ENCODE measurements around the gene PLK3.
"Not testable (repeated sequence)": the region's sequence is repeated elsewhere in the genome, so short reads cannot be mapped to it uniquely, and the experiment has no call there.

The PLK3 gene

DNA sequence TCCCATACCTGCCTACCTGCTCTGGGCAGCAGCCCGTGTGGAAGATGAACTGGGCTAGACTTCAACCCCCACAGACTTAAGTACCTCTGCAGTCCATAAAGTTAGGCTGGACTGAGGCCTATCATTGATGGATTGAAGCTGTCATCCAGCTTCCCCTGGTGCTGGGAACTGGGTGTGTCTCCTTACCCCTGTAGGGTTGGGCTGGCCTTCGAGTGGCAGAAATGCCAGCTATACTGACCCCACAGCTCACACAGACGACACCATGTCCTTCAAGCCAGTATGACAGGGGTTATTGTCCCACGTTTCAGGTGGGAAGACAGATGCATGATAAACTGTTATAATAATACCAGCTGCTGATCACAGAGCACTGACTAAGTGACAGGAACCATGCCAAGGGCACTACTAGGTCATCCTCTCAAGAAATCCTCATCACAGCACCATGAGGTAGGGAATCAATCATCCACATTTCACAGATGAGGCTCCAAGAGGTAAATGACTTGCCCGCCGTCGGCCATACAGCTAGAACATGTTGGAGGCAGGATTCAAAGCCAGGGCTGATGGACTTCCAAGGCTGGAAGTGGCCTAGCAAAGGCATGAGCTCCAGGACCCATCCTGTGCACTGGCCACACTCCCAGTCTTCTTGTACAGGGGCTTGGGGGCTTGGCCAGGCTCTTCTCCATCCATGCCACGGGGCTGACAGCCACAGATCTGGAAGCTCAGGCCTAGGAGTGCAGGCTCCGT, 11.9 kb upstream of the PLK3 start, which contains the start of gene BEST4:
Gene BEST4 (minus strand): TSS at position 51 of the 741 bp plus-strand sequence. CDS start 465 bp downstream, outside the sequence.
- Histone ChIP-seq H3K4me2 (ENCODE audit: low read length) (no peak within 1 kb of the TSS), H3K27me3 (ENCODE audit: low read depth, low read length) (no peaks in the 10 kb centered on the region), H3K4me1 (ENCODE audit: low read length) (peaks cover 26% of the 10 kb centered on the region), H3K27ac (ENCODE audit: low read length) (no peak within 1 kb of the TSS), H3K79me2 (ENCODE audit: low read length) (no peaks in the 10 kb centered on the region), H3K4me3 (ENCODE audit: low read length) (no peak within 1 kb of the TSS), H2AFZ (ENCODE audit: low read depth, low read length) (no peak within 1 kb of the TSS), H4K20me1 (ENCODE audit: insufficient read depth, low read length) (no peaks in the 10 kb centered on the region), H3K9ac (ENCODE audit: low read length) (no peak within 1 kb of the TSS), H3K36me3 (replicated peaks; ENCODE audit: low read depth, low read length) (no peaks in the 10 kb centered on the region), H3K9me3 (ENCODE audit: insufficient read depth, low read length) (no peaks in the 10 kb centered on the region)
- no peak for TF ChIP-seq EZH2phosphoT487 (IDR thresholded peaks at IDR 0.05; ENCODE audit: low read depth)

GRCh38 chr1:44790968-44791801, 9.0 kb upstream of the PLK3 start:
- Histone ChIP-seq H3K4me2 (ENCODE audit: low read length) (no peak overlapping the region), H4K20me1 (ENCODE audit: insufficient read depth, low read length) (no peaks in the 10 kb centered on the region), H3K4me3 (ENCODE audit: low read length) (no peak overlapping the region)

DNA sequence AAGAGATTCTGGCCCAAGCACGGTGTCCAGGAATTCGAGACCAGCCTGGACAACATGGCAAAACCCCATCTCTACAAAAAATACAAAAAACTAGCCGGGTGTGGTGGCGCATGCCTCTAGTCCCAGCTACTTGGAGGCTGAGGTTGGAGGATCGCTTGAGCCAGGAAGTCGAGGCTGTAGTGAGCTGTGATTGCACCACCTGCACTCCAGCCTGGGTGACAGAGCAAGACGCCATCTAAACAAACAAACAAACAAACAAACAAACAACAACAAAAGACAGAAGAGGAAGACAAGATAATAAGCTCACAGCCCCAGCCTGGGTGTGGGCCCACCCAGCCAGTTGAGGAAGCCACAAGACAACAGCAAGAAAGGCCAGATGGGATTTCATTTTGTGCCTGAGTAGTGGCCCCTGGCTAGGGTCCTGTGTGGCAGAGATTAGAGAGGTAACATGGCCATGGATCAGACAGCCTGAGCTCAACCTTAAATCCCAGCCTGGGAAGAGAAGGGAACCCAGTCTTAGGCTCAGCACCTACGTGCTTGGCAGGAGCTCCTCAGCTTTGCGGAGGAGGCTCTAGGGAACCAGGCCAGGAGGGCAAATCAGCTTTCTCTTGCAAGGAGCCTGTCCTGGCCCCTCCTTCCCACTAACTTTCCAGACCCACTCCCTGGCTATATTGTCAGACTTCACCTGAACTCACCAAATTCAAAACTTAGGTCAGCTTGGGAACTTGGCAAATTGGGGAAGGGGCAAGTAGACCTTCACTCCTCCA, 7.3 kb upstream of the PLK3 start:
- Histone ChIP-seq H3K4me1 (ENCODE audit: low read length) (no peaks in the 10 kb centered on the region), H3K27ac (ENCODE audit: low read length) (no peak overlapping the region), H3K27me3 (ENCODE audit: low read depth, low read length) (no peaks in the 10 kb centered on the region), H4K20me1 (ENCODE audit: insufficient read depth, low read length) (no peaks in the 10 kb centered on the region), H3K4me2 (ENCODE audit: low read length) (no peak overlapping the region), H3K79me2 (ENCODE audit: low read length) (no peaks in the 10 kb centered on the region), H2AFZ (ENCODE audit: low read depth, low read length) (0 out of 2 replicates have a peak overlapping the region, but pooled peaks have one; percentile 46), H3K36me3 (replicated peaks; ENCODE audit: low read depth, low read length) (no peaks in the 10 kb centered on the region), H3K4me3 (ENCODE audit: low read length) (no peak overlapping the region), H3K9me3 (ENCODE audit: insufficient read depth, low read length) (no peaks in the 10 kb centered on the region), H3K9ac (ENCODE audit: low read length) (no peak overlapping the region)
- TF ChIP-seq CTCF (IDR thresholded peaks at IDR 0.05; ENCODE audit: low read depth, low read length): no peak
- TF ChIP-seq EZH2phosphoT487 (IDR thresholded peaks at IDR 0.05; ENCODE audit: low read depth): no peak

More at GRCh38 chr1:44790968-44791801, 9.0 kb upstream of the PLK3 start:
- TF ChIP-seq EZH2phosphoT487 (IDR thresholded peaks at IDR 0.05; ENCODE audit: low read depth) (no peak), CTCF (IDR thresholded peaks at IDR 0.05; ENCODE audit: low read depth, low read length) (no peak)
- no peaks in the 10 kb centered on the region for H3K27me3 ChIP-seq (ENCODE audit: low read depth, low read length)
- no peak overlapping the region for H3K9ac ChIP-seq (ENCODE audit: low read length)
- H3K79me2 ChIP-seq (ENCODE audit: low read length): no peaks in the 10 kb centered on the region
- H3K27ac ChIP-seq (ENCODE audit: low read length): no peak overlapping the region
- H3K9me3 ChIP-seq (ENCODE audit: insufficient read depth, low read length): no peaks in the 10 kb centered on the region
- H3K36me3 ChIP-seq (replicated peaks; ENCODE audit: low read depth, low read length): no peaks in the 10 kb centered on the region
- H3K4me1 ChIP-seq (ENCODE audit: low read length): peaks cover 5% of the 10 kb centered on the region
- no peak overlapping the region for H2AFZ ChIP-seq (ENCODE audit: low read depth, low read length)

GRCh38 chr1:44797886-44798285, 2.3 kb upstream of the PLK3 start:
- H2AFZ ChIP-seq (ENCODE audit: low read depth, low read length); H3K27ac ChIP-seq (ENCODE audit: low read length); H3K4me2 ChIP-seq (ENCODE audit: low read length); H3K27me3 ChIP-seq (ENCODE audit: low read depth, low read length); H3K4me3 ChIP-seq (ENCODE audit: low read length); H3K9ac ChIP-seq (ENCODE audit: low read length); H3K9me3 ChIP-seq (ENCODE audit: insufficient read depth, low read length): not testable (repeated sequence)
- Histone ChIP-seq H3K36me3 (replicated peaks; ENCODE audit: low read depth, low read length) (peaks cover 19% of the 10 kb centered on the region), H3K4me1 (ENCODE audit: low read length) (peaks cover 15% of the 10 kb centered on the region), H4K20me1 (ENCODE audit: insufficient read depth, low read length) (peaks cover 11% of the 10 kb centered on the region), H3K79me2 (ENCODE audit: low read length) (peaks cover 27% of the 10 kb centered on the region)
